ENCODE results near the gene RNGTT. TPM values are rescaled to one million over a fixed set of nuclear protein-coding genes. Genes with fewer than 3 reads are reported as not detected.

RNGTT gene
- total RNA-seq, 4 donors from 2014 or later: 12.2 to 17.5 (median 14.6) TPM

GRCh38 chr6:88655586-88655985 is 307.8 kb downstream of the RNGTT start:
- Histone ChIP-seq H3K4me3 (no peak overlapping the region), H3K27me3 (no peaks in the 10 kb centered on the region), H3K27ac (no peak overlapping the region), H3K9me3 (peaks cover 0 to 34% (median 0%) of the 10 kb centered on the region in 3 donors), H3K4me1 (no peaks in the 10 kb centered on the region), H3K36me3 (peaks cover 0 to 4% of the 10 kb centered on the region in 2 donors)
- TF ChIP-seq POLR2A (IDR thresholded peaks at IDR 0.05) (no peak), POLR2AphosphoS5 (IDR thresholded peaks at IDR 0.05) (no peak), EP300 (IDR thresholded peaks at IDR 0.05) (no peak), CTCF (IDR thresholded peaks at IDR 0.05) (no peak)
- ATAC-seq: no peak

GRCh38 chr6:88653936-88654335 is 309.5 kb downstream of the RNGTT start:
- H3K4me1 ChIP-seq: no peaks in the 10 kb centered on the region
- TF ChIP-seq EP300 (IDR thresholded peaks at IDR 0.05) (no peak), POLR2A (IDR thresholded peaks at IDR 0.05) (no peak), CTCF (IDR thresholded peaks at IDR 0.05) (no peak), POLR2AphosphoS5 (IDR thresholded peaks at IDR 0.05) (no peak)
- peaks cover 0 to 4% of the 10 kb centered on the region in 2 donors for H3K36me3 ChIP-seq
- no peak overlapping the region for H3K27ac ChIP-seq
- 77 to 89% methylated on average over 4 of the region's 4 CpGs for WGBS, 2 donors (ENCODE audit: low coverage in 1 of 2)
- ATAC-seq: no peak
- H3K27me3 ChIP-seq: no peaks in the 10 kb centered on the region
- H3K4me3 ChIP-seq: no peak overlapping the region
- H3K9me3 ChIP-seq: peaks cover 0 to 19% (median 0%) of the 10 kb centered on the region in 3 donors

GRCh38 chr6:88651400-88651799 is 312.0 kb downstream of the RNGTT start:
- no peak for ATAC-seq
- TF ChIP-seq POLR2AphosphoS5 (IDR thresholded peaks at IDR 0.05) (no peak), EP300 (IDR thresholded peaks at IDR 0.05) (no peak), POLR2A (IDR thresholded peaks at IDR 0.05) (no peak), CTCF (IDR thresholded peaks at IDR 0.05) (no peak)

GRCh38 chr6:88650979-88651378 is 312.4 kb downstream of the RNGTT start:
- H3K9me3 ChIP-seq: no peaks in the 10 kb centered on the region
- no peak overlapping the region for H3K4me3 ChIP-seq
- TF ChIP-seq EP300 (IDR thresholded peaks at IDR 0.05): no peak
- TF ChIP-seq CTCF (IDR thresholded peaks at IDR 0.05): no peak
- no peak for TF ChIP-seq POLR2AphosphoS5 (IDR thresholded peaks at IDR 0.05)
- no peak for TF ChIP-seq POLR2A (IDR thresholded peaks at IDR 0.05)
- no peaks in the 10 kb centered on the region for H3K4me1 ChIP-seq
- H3K27ac ChIP-seq: no peak overlapping the region
- no peaks in the 10 kb centered on the region for H3K36me3 ChIP-seq
- ATAC-seq: no peak
- WGBS, 2 donors (ENCODE audit: low coverage in 1 of 2): 69 to 88% methylated on average over 1 of the region's 1 CpG
- H3K27me3 ChIP-seq: no peaks in the 10 kb centered on the region

More at GRCh38 chr6:88651400-88651799, 312.0 kb downstream of the RNGTT start:
- H3K27me3 ChIP-seq: no peaks in the 10 kb centered on the region
- H3K36me3 ChIP-seq: no peaks in the 10 kb centered on the region
- H3K4me1 ChIP-seq: no peaks in the 10 kb centered on the region
- no peaks in the 10 kb centered on the region for H3K9me3 ChIP-seq
- no peak overlapping the region for H3K4me3 ChIP-seq
- H3K27ac ChIP-seq: no peak overlapping the region

- TF ChIP-seq EP300 (IDR thresholded peaks at IDR 0.05): no peak
- TF ChIP-seq POLR2A (IDR thresholded peaks at IDR 0.05): no peak
- no peak for TF ChIP-seq POLR2AphosphoS5 (IDR thresholded peaks at IDR 0.05)
- no peak for TF ChIP-seq CTCF (IDR thresholded peaks at IDR 0.05)
- H3K27ac ChIP-seq: no peak overlapping the region
- no peak overlapping the region for H3K4me3 ChIP-seq
- 66 to 81% methylated on average over 4 to 5 of the region's 5 CpGs for WGBS, 2 donors (ENCODE audit: low coverage in 1 of 2)
- H3K27me3 ChIP-seq: no peaks in the 10 kb centered on the region
- no peaks in the 10 kb centered on the region for H3K9me3 ChIP-seq
- H3K4me1 ChIP-seq: no peaks in the 10 kb centered on the region
- no peak for ATAC-seq
- H3K36me3 ChIP-seq: no peaks in the 10 kb centered on the region
Observed at GRCh38 chr6:88650029-88650619, 313.3 kb downstream of the RNGTT start.
